Ramos (cell line): Measurements from ENCODE around the gene IL1F10.

Experiments
- in situ Hi-C: fragments of 300-500 bp; cut with MboI; formaldehyde crosslinking; loops from one replicate; pipeline ENCODE4 v1.14.3; 2022; ENCODE audit warnings: low sequenced_read_pairs; ENCODE audit not compliant: unreplicated experiment

Gene IL1F10

GRCh38 chr2:113105047-113105785 is 37.4 kb downstream of the IL1F10 start:
- in situ Hi-C loops: no loop called here

GRCh38 chr2:113111121-113111520 is 43.4 kb downstream of the IL1F10 start:
- in situ Hi-C loops: no loop called here

- in situ Hi-C loops: no loop called here
Observed at GRCh38 chr2:113111823-113112287, 44.1 kb downstream of the IL1F10 start.

- in situ Hi-C loops: no loop called here
Observed at GRCh38 chr2:113112441-113112840, 44.7 kb downstream of the IL1F10 start.

GRCh38 chr2:113112871-113113270 is 45.1 kb downstream of the IL1F10 start:
- in situ Hi-C loops: no loop called here

- in situ Hi-C loops: no loop called here
Observed at GRCh38 chr2:113113807-113114206, 46.0 kb downstream of the IL1F10 start.

- in situ Hi-C loops: no loop called here
Observed at GRCh38 chr2:113114224-113114945, 46.6 kb downstream of the IL1F10 start.

- in situ Hi-C loops: no loop called here
Observed at GRCh38 chr2:113114996-113115395, 47.2 kb downstream of the IL1F10 start.

GRCh38 chr2:113116100-113116958 is 48.6 kb downstream of the IL1F10 start:
- in situ Hi-C loops: no loop called here

- in situ Hi-C loops: no loop called here
Observed at GRCh38 chr2:113117541-113118262, 49.9 kb downstream of the IL1F10 start.

- in situ Hi-C loops: no loop called here
Observed at GRCh38 chr2:113118263-113118657, 50.5 kb downstream of the IL1F10 start.

GRCh38 chr2:113119111-113119510 is 51.3 kb downstream of the IL1F10 start:
- in situ Hi-C loops: no loop called here

GRCh38 chr2:113120861-113121260 is 53.1 kb downstream of the IL1F10 start:
- in situ Hi-C loops: no loop called here

- in situ Hi-C loops: no loop called here
Observed at GRCh38 chr2:113122364-113122763, 54.6 kb downstream of the IL1F10 start.

GRCh38 chr2:113123726-113124125 is 56.0 kb downstream of the IL1F10 start:
- in situ Hi-C loops: no loop called here

GRCh38 chr2:113124181-113124961 is 56.6 kb downstream of the IL1F10 start:
- in situ Hi-C loops: no loop called here
